HG02642 (cell line): Measurements from ENCODE around the gene SIGLEC9.

Experiments
- ATAC-seq: cut with Tn5 transposase; IDR thresholded peaks from one replicate; pipeline ENCODE4 v1.9.1; 2021; ENCODE audit warnings: mild to moderate bottlenecking; ENCODE audit not compliant: unreplicated experiment, poor library complexity

Gene SIGLEC9

GRCh38 chr19:51124729-51125128 is at the start of gene SIGLEC9:
Gene SIGLEC9 (plus strand): TSS chr19:51124906. CDS start chr19:51124975, 69 bp downstream.
- ATAC-seq: no peak

- ATAC-seq: no peak
Measured at GRCh38 chr19:51075998-51076397, 48.7 kb upstream of the SIGLEC9 start.

- no peak for ATAC-seq
Measured at GRCh38 chr19:51076631-51077213, 48.0 kb upstream of the SIGLEC9 start.

- no peak for ATAC-seq
Measured at GRCh38 chr19:51078104-51078503, 46.6 kb upstream of the SIGLEC9 start.

GRCh38 chr19:51078731-51079130 is 46.0 kb upstream of the SIGLEC9 start:
- no peak for ATAC-seq

GRCh38 chr19:51079481-51080110 is 45.1 kb upstream of the SIGLEC9 start:
- ATAC-seq: no peak

- no peak for ATAC-seq
Measured at GRCh38 chr19:51081476-51081875, 43.2 kb upstream of the SIGLEC9 start.

- ATAC-seq: no peak
Measured at GRCh38 chr19:51082611-51083010, 42.1 kb upstream of the SIGLEC9 start, which contains the start of gene KLK14. Gene KLK14 (minus strand): TSS chr19:51082887. CDS start chr19:51082614, 273 bp downstream.

GRCh38 chr19:51083181-51083580 is 41.5 kb upstream of the SIGLEC9 start:
- ATAC-seq: no peak

- ATAC-seq: no peak
Measured at GRCh38 chr19:51083783-51084182, 40.9 kb upstream of the SIGLEC9 start.

GRCh38 chr19:51084505-51084904 is 40.2 kb upstream of the SIGLEC9 start:
- ATAC-seq: no peak

- no peak for ATAC-seq
Measured at GRCh38 chr19:51086153-51086850, 38.4 kb upstream of the SIGLEC9 start.

GRCh38 chr19:51089786-51090185 is 34.9 kb upstream of the SIGLEC9 start:
- ATAC-seq: no peak

GRCh38 chr19:51090471-51090870 is 34.2 kb upstream of the SIGLEC9 start:
- ATAC-seq: no peak

- no peak for ATAC-seq
Measured at GRCh38 chr19:51091126-51091525, 33.6 kb upstream of the SIGLEC9 start.

GRCh38 chr19:51091895-51092873 is 32.5 kb upstream of the SIGLEC9 start:
- ATAC-seq: no peak

GRCh38 chr19:51093101-51093500 is 31.6 kb upstream of the SIGLEC9 start:
- no peak for ATAC-seq

GRCh38 chr19:51093510-51094345 is 31.0 kb upstream of the SIGLEC9 start:
- ATAC-seq: no peak

- ATAC-seq: no peak
Measured at GRCh38 chr19:51094696-51095279, 29.9 kb upstream of the SIGLEC9 start.
